HepG2 (cell line): ENCODE measurements around the gene TRIM15. TPM values are rescaled to one million over a fixed set of nuclear protein-coding genes. Genes with fewer than 3 reads are reported as not detected.

Source experiments
- ATAC-seq: fragments of 200-7000 bp; cut with Tn5 transposase; 3 replicates; pipeline ENCODE4 v1.9.1; 2020; ENCODE audit warnings: mild to moderate bottlenecking, moderate library complexity
- BruUV-seq: library from RNA; stranded (reverse); fragments of 400-500 nt; replicated peaks from 2 replicates; lab custom pipeline; 2021; lab: Mats Ljungman, UMichigan
- CTCF ChIA-PET: fragments of 300-600 bp; formaldehyde crosslinking; extraction: SDS; loops from one replicate; lab custom pipeline; 2021; ENCODE audit warnings: low total read pairs, inconsistent platforms, low intra/inter-chr PET ratio; lab: Yijun Ruan, JAX
- POLR2A ChIA-PET: fragments of 350-600 bp; sonication (Branson Sonifier 250); formaldehyde crosslinking; loops from one replicate; lab custom pipeline; 2020; ENCODE audit warnings: antibody characterized with exemption, inconsistent platforms; lab: Yijun Ruan, JAX
- DNase-seq: peaks from one replicate; pipeline ENCODE4 v3.0.0-alpha.2; 2015; ENCODE audit warnings: low spot score
- FAIRE-seq: peaks from 3 replicates; lab custom pipeline; 2011; peaks lifted over from hg19 to GRCh38; lab: Jason Lieb, UNC
- H2AFZ ChIP-seq: one replicate; pipeline ENCODE4 v1.6.1; 2011; ENCODE audit warnings: low read length, inconsistent platforms
- H3K27ac ChIP-seq: fragments of 300-600 bp; 3 replicates; pipeline ENCODE4 v1.8.0; 2011; ENCODE audit warnings: mixed run types, mild to moderate bottlenecking, mixed read lengths, low read length, inconsistent platforms; ENCODE audit not compliant: insufficient read depth; ENCODE audit errors: extremely low read length
- H3K27me3 ChIP-seq, 2 experiments: fragments of 200-600 bp in 1 of 2; 2 replicates in 1 of 2; 3 replicates in 1 of 2; pipeline versions ENCODE4 v1.6.0 to v1.8.0; 2011; ENCODE audit warnings: low read length in 2 of 2, mild to moderate bottlenecking in 2 of 2, moderate library complexity in 2 of 2, inconsistent platforms in 1 of 2; ENCODE audit not compliant: insufficient read depth in 2 of 2, control insufficient read depth in 1 of 2
- H3K36me3 ChIP-seq, 2 experiments: fragments of 200-600 bp in 1 of 2; replicated peaks in 1 of 2; 2 replicates in 1 of 2; 3 replicates in 1 of 2; pipeline versions ENCODE4 v1.5.1 to v1.8.0; 2011; ENCODE audit warnings: low read length in 2 of 2, inconsistent platforms in 1 of 2; ENCODE audit not compliant: insufficient read depth in 2 of 2, control insufficient read depth in 1 of 2
- H3K4me1 ChIP-seq: 2 replicates; pipeline ENCODE4 v1.5.1; 2012; ENCODE audit warnings: low read length, inconsistent platforms; ENCODE audit not compliant: insufficient read depth
- H3K4me2 ChIP-seq: 2 replicates; pipeline ENCODE4 v1.6.0; 2011; ENCODE audit warnings: low read depth, low read length, inconsistent platforms
- H3K4me3 ChIP-seq, 3 experiments: fragments of 200-600 bp in 1 of 3; sonication (generic), shearing (Covaris generic) in 1 of 3; replicated peaks in 1 of 3; 2 replicates each; pipeline ENCODE4 v1.5.1; 2011 to 2016; ENCODE audit warnings: low read length in 3 of 3, inconsistent platforms in 2 of 3, low read depth in 2 of 3, mild to moderate bottlenecking in 2 of 3, control low read depth in 1 of 3, mixed read lengths in 1 of 3; ENCODE audit not compliant: insufficient read depth in 1 of 3
- H3K79me2 ChIP-seq: one replicate; pipeline ENCODE4 v1.6.1; 2011; ENCODE audit warnings: low read length, inconsistent platforms; ENCODE audit not compliant: insufficient read depth
- H3K9ac ChIP-seq: 2 replicates; pipeline ENCODE4 v1.6.0; 2011; ENCODE audit warnings: mild to moderate bottlenecking, low read depth, low read length, inconsistent platforms; ENCODE audit not compliant: insufficient read depth
- H3K9me3 ChIP-seq: 2 replicates; pipeline ENCODE4 v1.5.1; 2012; ENCODE audit warnings: mild to moderate bottlenecking, low read length
- H4K20me1 ChIP-seq: 2 replicates; pipeline ENCODE4 v1.6.0; 2011; ENCODE audit warnings: inconsistent platforms, mild to moderate bottlenecking, low read length, moderate library complexity; ENCODE audit not compliant: insufficient read depth
- MAFF ChIP-seq: IDR thresholded peaks from 2 replicates; pipeline ENCODE4 v1.6.1; 2011; ENCODE audit warnings: low read depth, low read length, improper control_type of control experiment
- MAFK ChIP-seq, 2 experiments: IDR thresholded peaks in 1 of 2; conservative IDR thresholded peaks in 1 of 2; 2 replicates each; pipeline ENCODE4 v1.6.1; 2011; ENCODE audit warnings: improper control_type of control experiment in 2 of 2, low read length in 2 of 2
- SNAPC5 ChIP-seq: sonication (generic); formaldehyde crosslinking; IDR thresholded peaks from 2 replicates; pipeline ENCODE4 v1.8.1; 2023; ENCODE audit warnings: mild to moderate bottlenecking, missing genetic modification reagents, borderline replicate concordance
- ZBTB46 ChIP-seq: sonication (generic); formaldehyde crosslinking; IDR thresholded peaks from 2 replicates; pipeline ENCODE4 v1.4.0; 2020; ENCODE audit warnings: mild to moderate bottlenecking, missing genetic modification reagents, borderline replicate concordance
- ZNF234 ChIP-seq: sonication (generic); formaldehyde crosslinking; conservative IDR thresholded peaks from 2 replicates; pipeline ENCODE4 v1.5.1; 2020; ENCODE audit warnings: mild to moderate bottlenecking, missing genetic modification reagents
- ZNF772 ChIP-seq: sonication (generic); formaldehyde crosslinking; IDR thresholded peaks from 2 replicates; pipeline ENCODE4 v1.5.0; 2020; ENCODE audit warnings: mild to moderate bottlenecking, missing genetic modification reagents
- WGBS: methylation state at CpG from one replicate; pipeline ENCODE4 v1.1.6; 2017; ENCODE audit warnings: low lambda C conversion rate; 5-methylcytosine and 5-hydroxymethylcytosine counted together
- in situ Hi-C: cut with HindIII; loops from 2 replicates; pipeline ENCODE4 v1.10.0; 2017; ENCODE audit warnings: low pct_unique_long_range_greater_than_20kb; ENCODE audit not compliant: extremely low pct_ligation_motif_present
- intact Hi-C: fragments of 100-400 bp; cut with micrococcal nuclease; formaldehyde crosslinking; loops from one replicate; pipeline ENCODE4 v1.10.0; 2022; ENCODE audit not compliant: unreplicated experiment
- polyA plus RNA-seq, 8 experiments: library from polyadenylated mRNA; depleted of rRNA in 3 of 8; stranded (reverse) in 7 of 8; unstranded in 1 of 8; fragments of >200 nt; fragmentation: Illumina TruSeq in 4 of 8; extraction: Trizol in 4 of 8; gene quantifications; 2 replicates each; pipeline versions ENCODE4 v1.2.1 to v1.2.3, GENCODE V29; 2011 to 2016; ENCODE audit warnings: low read depth in 4 of 8, missing spikeins in 1 of 8, mixed read lengths in 1 of 8; ENCODE audit not compliant: insufficient read depth in 1 of 8
- total RNA-seq, 5 experiments: library from RNA; depleted of rRNA; stranded (reverse); fragments of >200 nt; fragmentation: Illumina TruSeq; extraction: Trizol; gene quantifications; 2 replicates each; pipeline ENCODE4 v1.2.3, GENCODE V29; 2016; ENCODE audit warnings: low read depth in 1 of 5

TRIM15 gene
- total and polyA plus RNA-seq, 2 of the 13 experiments (the other 11 are each of a cell fraction or from before 2014, with no cell fraction given), result 35.1 to 38.2 TPM

- Histone ChIP-seq H3K4me1 (peaks cover 80% of the 10 kb centered on the region), H3K79me2 (no peaks in the 10 kb centered on the region)
- intact Hi-C loops, result loop anchor here (1.0 to 2.0 kb wide), 2 partner anchors 29 to 39 kb away; no protein-coding TSS in a partner anchor
- TF ChIP-seq ZBTB46 (CRISPR knock-in tag), result 0 out of 2 replicates have a peak, but pooled peaks have one; percentile 39
- TF ChIP-seq MAFF, result peak; percentile 86
- TF ChIP-seq ZNF234 (CRISPR knock-in tag), result no peak
- no peak for TF ChIP-seq SNAPC5
- TF ChIP-seq MAFK (conservative IDR thresholded peaks at IDR 0.05 in 1 of 2, IDR thresholded peaks at IDR 0.05 in 1 of 2; ENCODE audit: low read length in 2 of 2), result peak; percentile 87 to 89
- TF ChIP-seq ZNF772, result peak; percentile 39; the same call in 1 of the 2 replicates
- TF ChIP-seq, all 625 proteins: peak for 4
- no peak for DNase-seq
- Histone ChIP-seq H3K4me3 (no peak overlapping the region), H3K27ac (no peak overlapping the region), H2AFZ (peak overlapping the region; percentile 28), H3K27me3 (no peaks in the 10 kb centered on the region), H3K36me3 (no peaks in the 10 kb centered on the region), H3K4me2 (no peak overlapping the region), H3K9me3 (no peaks in the 10 kb centered on the region), H3K9ac (no peak overlapping the region), H4K20me1 (no peaks in the 10 kb centered on the region)
- in situ Hi-C loops, result no loop called here
- ATAC-seq, result no peak
- CTCF ChIA-PET, result interaction anchor here (0.9 to 6.5 kb wide), 4 partner anchors 28 to 394 kb away, joined by 3 to 140 read pairs (median 16); partner anchors contain the start of gene RNF39
- no peak for FAIRE-seq
- WGBS, result 84% methylated on average over 2 of the region's 2 CpGs
- BruUV-seq, result no TSS peak
- POLR2A ChIA-PET, result interaction anchor here (1.0 to 4.7 kb wide), 10 partner anchors 12 to 71 kb away, joined by 3 to 43 read pairs (median 14); partner anchors contain the start of genes POLR1H, PPP1R11, TRIM15 and TRIM31
Measured at GRCh38 chr6:30131947-30132497, 31.3 kb upstream of the TRIM15 start.
